HG03354 (cell line): ENCODE results near the gene CAMK2G.
"Not testable (repeated sequence)": the region's sequence is repeated elsewhere in the genome, so short reads cannot be mapped to it uniquely, and the experiment has no call there.

ENCODE experiments used
- ATAC-seq: cut with Tn5 transposase; IDR thresholded peaks from one replicate; pipeline ENCODE4 v1.9.1; 2021; ENCODE audit warnings: mild to moderate bottlenecking; ENCODE audit not compliant: unreplicated experiment, poor library complexity, severe bottlenecking

Gene CAMK2G

GRCh38 chr10:73874267-73875138, at the start of gene CAMK2G:
TSS of gene CAMK2G (minus strand) at chr10:73874555. CDS start at chr10:73874461, 94 bp downstream.
- peak; percentile 86 for ATAC-seq

GRCh38 chr10:73922864-73923133, 48.4 kb upstream of the CAMK2G start:
- no peak for ATAC-seq

DNA sequence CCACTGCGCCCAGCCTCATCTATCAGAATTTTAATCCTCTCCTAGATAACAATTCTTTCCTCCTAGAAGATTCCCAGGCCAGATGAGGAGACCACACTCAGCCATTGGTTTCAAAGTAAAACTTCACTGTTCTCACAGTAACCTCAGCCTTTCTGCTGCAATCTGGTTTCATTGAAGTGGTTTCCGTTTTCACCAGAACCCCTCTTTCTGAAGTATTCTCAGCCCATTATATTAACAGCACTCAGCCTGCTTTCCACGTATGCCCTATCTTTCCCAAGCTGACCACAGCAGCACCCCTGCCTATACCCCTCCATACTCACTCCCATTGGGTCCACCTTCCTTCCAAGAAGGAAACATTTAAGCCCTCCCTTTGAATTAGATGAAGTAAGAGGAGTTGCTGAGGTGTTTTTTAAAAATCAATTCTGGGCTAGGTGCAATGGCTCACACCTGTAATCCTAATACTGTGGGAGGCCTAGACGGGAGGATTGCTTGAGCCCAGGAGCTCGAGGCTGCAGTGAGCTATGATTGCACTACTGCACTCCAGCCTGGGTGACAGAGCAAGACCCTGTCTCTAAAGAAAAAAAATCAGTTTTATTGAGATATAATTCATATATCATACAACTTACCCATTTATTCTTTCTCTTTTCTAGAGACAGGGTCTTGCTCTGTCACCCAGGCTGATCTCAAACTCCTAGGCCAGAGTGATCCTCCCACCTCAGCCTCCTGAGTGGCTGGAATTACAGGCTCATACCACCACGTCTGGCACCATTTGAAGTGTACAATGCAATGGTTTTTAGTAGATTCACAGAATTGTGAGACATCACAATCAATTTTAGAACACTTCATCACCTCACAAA, 47.9 kb upstream of the CAMK2G start:
- ATAC-seq, result no peak

GRCh38 chr10:73920089-73920488, 45.7 kb upstream of the CAMK2G start:
- ATAC-seq, result peak; percentile 53

DNA sequence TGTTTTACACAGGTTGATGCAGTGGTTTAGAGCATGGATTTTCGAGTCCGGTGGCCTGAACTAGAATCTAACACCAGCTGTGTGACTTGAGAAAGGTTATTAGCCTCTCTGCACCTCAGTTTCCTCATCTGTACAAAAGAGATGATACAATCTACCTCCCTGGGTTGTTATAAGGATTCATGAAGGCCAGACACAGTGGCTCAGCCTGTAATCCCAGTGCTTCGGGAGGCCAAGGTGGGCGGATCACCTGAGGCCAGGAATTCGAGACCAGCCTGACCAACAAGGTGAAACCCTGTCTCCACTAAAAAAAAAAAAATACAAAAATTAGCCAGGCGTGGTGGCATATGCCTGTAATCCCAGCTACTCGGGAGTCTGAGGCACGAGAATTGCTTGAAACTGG, 45.1 kb upstream of the CAMK2G start:
- not testable (repeated sequence) for ATAC-seq

DNA sequence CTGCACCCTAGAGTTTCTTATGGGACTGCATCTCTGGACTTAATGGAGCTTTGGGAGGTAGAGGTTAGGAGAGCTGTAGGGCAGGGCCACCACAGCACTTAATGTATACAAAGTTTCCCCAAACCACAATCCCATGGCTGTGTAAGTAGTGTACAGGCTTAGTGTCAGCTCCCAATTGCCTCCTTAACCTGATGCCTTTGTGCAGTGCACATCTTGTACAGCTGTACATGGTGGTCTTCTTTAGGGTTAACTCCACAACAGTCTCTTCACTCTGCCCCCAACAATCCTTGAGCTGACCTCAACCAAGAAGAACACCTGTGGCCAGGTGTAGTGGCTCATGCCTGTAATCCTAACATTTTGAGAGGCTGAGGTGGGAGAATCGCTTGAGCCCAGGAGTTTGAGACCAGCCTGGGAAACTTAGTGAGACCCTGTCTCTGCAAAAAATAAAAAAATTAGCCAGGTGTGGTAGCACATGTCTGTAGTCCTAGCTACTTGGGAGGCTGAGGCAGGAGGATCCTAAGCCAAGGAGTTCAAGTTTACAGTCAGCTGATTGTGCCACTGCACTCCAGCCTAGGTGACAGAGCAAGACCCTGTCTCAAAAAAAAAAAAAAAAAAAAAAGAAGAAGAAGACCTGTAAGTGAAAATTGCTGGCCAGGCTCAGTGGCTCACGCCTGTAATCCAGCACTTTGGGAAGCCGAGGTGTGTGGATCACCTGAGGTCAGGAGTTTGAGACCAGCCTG, 43.4 kb upstream of the CAMK2G start:
- ATAC-seq, result no peak

DNA sequence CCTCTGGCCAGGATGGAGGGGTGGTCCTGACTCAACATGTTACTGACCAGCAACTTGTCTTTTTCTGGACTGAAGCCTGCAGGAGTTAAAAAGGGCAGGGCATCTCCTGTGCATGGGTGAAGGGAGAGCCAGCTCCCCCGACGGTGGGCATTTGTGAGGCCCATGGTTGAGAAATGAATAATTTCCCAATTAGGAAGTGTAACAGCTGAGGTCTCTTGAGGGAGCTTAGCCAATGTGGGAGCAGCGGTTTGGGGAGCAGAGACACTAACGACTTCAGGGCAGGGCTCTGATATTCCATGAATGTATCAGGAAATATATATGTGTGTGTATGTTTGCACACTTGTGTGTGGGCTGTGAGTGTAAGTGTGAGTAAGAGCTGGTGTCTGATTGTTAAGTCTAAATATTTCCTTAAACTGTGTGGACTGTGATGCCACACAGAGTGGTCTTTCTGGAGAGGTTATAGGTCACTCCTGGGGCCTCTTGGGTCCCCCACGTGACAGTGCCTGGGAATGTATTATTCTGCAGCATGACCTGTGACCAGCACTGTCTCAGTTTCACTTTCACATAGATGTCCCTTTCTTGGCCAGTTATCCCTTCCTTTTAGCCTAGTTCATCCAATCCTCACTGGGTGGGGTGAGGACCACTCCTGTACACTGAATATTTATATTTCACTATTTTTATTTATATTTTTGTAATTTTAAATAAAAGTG, 42.6 kb upstream of the CAMK2G start:
- ATAC-seq, result no peak

GRCh38 chr10:73915206-73915851, 41.0 kb upstream of the CAMK2G start:
- no peak for ATAC-seq

GRCh38 chr10:73914036-73914435, 39.7 kb upstream of the CAMK2G start:
- no peak for ATAC-seq

DNA sequence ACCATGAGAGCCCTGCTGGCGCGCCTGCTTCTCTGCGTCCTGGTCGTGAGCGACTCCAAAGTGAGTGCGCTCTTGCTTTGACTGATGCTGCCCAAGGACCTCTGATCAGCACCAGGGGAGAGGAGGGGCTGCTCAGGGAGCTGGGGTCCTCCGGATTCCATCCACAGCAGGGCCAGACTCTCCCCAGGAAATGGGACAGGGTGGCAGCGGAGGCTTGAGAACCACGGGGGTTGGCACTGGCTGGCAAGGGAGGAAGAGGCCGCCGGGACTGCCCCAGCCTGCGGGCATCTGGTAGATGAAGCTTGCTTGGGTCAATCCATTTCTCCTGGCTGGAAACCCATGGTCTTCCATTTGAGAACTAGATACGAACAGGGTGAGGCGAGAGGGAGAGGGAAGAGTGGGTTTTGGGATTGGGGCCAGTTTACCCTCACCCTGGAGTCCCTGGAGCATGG, 37.2 kb upstream of the CAMK2G start:
- no peak for ATAC-seq

GRCh38 chr10:73910764-73911552, 36.6 kb upstream of the CAMK2G start, which contains the start of gene PLAU:
TSS of gene PLAU (plus strand) at chr10:73911132. CDS start at chr10:73911556, 424 bp downstream.
- peak; percentile 49 for ATAC-seq

GRCh38 chr10:73910401-73910763, 36.0 kb upstream of the CAMK2G start:
- ATAC-seq, result peak; percentile 37

DNA sequence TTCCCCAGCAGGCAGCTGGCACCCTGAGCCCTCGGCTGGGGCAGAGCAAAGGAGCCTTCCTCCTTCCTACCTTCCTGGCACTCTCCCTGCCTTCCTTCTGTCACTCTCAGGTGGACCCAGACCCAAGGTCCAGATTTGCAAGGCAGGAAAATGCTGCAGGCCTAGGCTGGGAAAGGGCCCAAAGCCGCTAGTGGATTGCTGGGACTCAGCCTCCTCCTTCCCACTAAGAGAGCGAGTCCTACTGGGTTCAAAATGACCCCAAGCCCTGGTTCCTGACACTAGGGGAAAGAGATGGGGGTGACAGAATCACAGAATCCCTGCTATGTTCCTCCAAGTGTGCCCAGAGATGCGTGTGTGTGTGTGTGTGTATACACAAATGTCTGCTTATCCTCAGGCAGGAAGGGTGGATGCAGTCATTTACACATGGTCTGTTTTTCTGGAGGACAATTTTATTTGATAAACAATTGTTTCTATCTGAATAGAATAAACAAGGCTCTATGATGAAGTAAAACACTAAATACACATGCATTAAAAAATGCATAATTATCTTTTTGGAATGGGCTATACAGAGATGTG, 35.3 kb upstream of the CAMK2G start:
- no peak for ATAC-seq

GRCh38 chr10:73908853-73909539, 34.6 kb upstream of the CAMK2G start:
- peak; percentile 51 for ATAC-seq

DNA sequence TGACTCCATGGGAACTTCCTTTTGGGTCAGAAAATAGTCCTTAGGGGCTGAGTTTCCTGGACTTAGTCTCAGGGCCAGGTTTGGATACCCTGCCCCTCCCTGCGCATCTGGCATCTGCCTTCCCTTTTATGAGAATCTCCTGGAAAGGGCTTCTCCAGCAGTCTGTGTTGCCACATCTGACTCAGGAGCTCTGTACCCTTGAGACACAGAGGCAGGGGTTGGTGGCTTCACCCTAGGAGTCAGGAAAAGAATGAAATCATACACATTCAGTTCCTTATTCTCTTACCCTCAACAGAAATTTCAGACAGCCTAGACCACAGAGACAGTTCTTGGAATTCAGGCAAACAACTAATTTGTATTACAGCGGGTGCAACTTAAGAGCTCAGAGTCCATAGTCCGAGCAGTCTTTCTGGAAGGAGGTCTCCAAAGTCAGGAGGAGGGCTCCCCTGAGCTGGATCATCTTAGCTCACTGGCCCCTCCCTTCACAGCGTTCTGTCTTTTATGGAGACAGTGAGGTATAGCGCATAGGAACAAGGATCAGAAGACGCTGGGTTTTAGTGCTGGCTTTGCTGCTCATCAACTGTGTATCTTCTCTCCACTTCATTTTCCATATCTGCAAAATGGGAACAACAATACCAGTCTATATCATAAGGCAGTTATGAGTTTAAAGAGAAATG, 33.6 kb upstream of the CAMK2G start:
- ATAC-seq, result no peak

DNA sequence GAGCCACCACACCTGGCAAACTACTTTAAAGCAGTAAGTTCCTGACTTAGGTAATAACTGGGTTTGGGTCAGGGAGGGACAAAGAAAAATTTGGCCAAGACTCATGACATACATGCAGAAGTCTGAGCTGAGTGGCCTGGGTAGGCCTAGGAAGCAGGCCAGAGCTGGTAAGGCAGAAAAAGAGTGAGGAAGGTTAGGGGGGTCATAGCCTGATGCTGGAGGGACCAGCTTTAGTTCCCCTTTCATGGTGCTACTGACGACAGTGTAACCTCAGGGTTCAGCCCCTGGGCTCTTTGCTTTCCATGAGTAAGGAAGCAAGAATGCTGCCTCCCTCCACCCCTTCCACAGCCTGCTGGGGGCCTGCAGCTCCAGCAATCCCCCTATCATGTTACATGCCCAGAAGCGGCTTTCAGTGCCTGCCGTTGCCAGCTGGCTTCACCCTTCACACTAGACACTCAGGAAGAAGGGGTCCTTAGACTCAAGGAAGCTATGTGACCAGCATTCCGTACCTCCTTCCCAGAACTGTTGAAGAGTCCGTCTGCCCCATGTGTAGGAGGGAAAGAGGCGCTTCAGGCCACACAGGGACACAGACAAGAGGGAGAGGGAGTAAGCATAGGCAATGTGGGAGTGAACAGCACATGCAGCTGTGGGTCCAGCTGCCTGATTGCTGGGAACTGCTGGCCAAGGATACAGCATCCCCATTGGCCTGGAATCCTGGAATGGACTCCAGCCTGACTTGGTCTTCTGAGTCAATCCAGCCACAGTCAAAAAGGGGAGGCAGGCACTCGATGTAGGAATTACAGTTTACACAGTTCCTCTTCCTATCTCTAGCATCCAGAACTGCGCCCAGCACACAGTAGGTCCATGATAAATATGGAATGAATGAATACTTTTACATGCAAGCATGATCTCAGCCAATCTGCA, 32.4 kb upstream of the CAMK2G start:
- no peak for ATAC-seq
